ENCODE results near the gene PGAP6.

PGAP6 gene

GRCh38 chr16:411576-412265 is 29.9 kb upstream of the PGAP6 start:
- H3K27me3 Mint-ChIP-seq, result no peaks in the 10 kb centered on the region
- DNase-seq (ENCODE audit: low spot score in 2 of 2) (no peak), ATAC-seq (ENCODE audit: low read depth) (no peak)
- H3K9me3 Mint-ChIP-seq, result no peaks in the 10 kb centered on the region
- no peaks in the 10 kb centered on the region for H3K4me1 Mint-ChIP-seq
- no peak overlapping the region for H3K4me3 Mint-ChIP-seq
- H3K36me3 Mint-ChIP-seq, result no peaks in the 10 kb centered on the region
- H3K27ac Mint-ChIP-seq, result no peak overlapping the region

- Mint-ChIP-seq H3K4me3 (no peak overlapping the region), H3K9me3 (no peaks in the 10 kb centered on the region), H3K27me3 (no peaks in the 10 kb centered on the region), H3K4me1 (no peaks in the 10 kb centered on the region), H3K27ac (no peak overlapping the region), H3K36me3 (no peaks in the 10 kb centered on the region)
- DNase-seq (ENCODE audit: low spot score in 2 of 2) (no peak), ATAC-seq (ENCODE audit: low read depth) (no peak)
These were observed 28.9 kb upstream of the PGAP6 start for GRCh38 chr16:410516-411178.

- DNase-seq (ENCODE audit: low spot score in 2 of 2), result no peak
- no peaks in the 10 kb centered on the region for H3K9me3 Mint-ChIP-seq
- no peak for ATAC-seq (ENCODE audit: low read depth)
- no peak overlapping the region for H3K27ac Mint-ChIP-seq
- H3K4me1 Mint-ChIP-seq, result no peaks in the 10 kb centered on the region
- H3K27me3 Mint-ChIP-seq, result no peaks in the 10 kb centered on the region
- H3K36me3 Mint-ChIP-seq, result no peaks in the 10 kb centered on the region
- no peak overlapping the region for H3K4me3 Mint-ChIP-seq
These were observed 25.5 kb upstream of the PGAP6 start for GRCh38 chr16:407253-407652.

- no peaks in the 10 kb centered on the region for H3K27me3 Mint-ChIP-seq
- H3K36me3 Mint-ChIP-seq, result no peaks in the 10 kb centered on the region
- no peak for DNase-seq (ENCODE audit: low spot score in 2 of 2)
- no peak overlapping the region for H3K4me3 Mint-ChIP-seq
- H3K4me1 Mint-ChIP-seq, result no peaks in the 10 kb centered on the region
- H3K9me3 Mint-ChIP-seq, result no peaks in the 10 kb centered on the region
- H3K27ac Mint-ChIP-seq, result no peak overlapping the region
- no peak for ATAC-seq (ENCODE audit: low read depth)
These were observed 24.0 kb upstream of the PGAP6 start for GRCh38 chr16:405548-406506.

- DNase-seq (ENCODE audit: low spot score in 2 of 2) (no peak), ATAC-seq (ENCODE audit: low read depth) (no peak)
- no peak overlapping the region for H3K4me3 Mint-ChIP-seq
- no peaks in the 10 kb centered on the region for H3K27me3 Mint-ChIP-seq
- peaks cover 6% of the 10 kb centered on the region for H3K4me1 Mint-ChIP-seq
- H3K9me3 Mint-ChIP-seq, result no peaks in the 10 kb centered on the region
- no peaks in the 10 kb centered on the region for H3K36me3 Mint-ChIP-seq
- no peak overlapping the region for H3K27ac Mint-ChIP-seq
These were observed 23.3 kb upstream of the PGAP6 start for GRCh38 chr16:404971-405486.

GRCh38 chr16:401468-402348 is 19.9 kb upstream of the PGAP6 start, which contains the start of gene DECR2:
Gene DECR2, plus strand, starts transcription at chr16:401885. Its CDS starts 79 bp downstream, at chr16:401964.
- Mint-ChIP-seq H3K4me3 (peak within 1 kb of the TSS; percentile 97), H3K4me1 (peaks cover 14% of the 10 kb centered on the region), H3K27me3 (no peaks in the 10 kb centered on the region), H3K9me3 (no peaks in the 10 kb centered on the region), H3K36me3 (no peaks in the 10 kb centered on the region), H3K27ac (peak within 1 kb of the TSS; percentile 93)
- peak; percentile 91 to 93 for DNase-seq (ENCODE audit: low spot score in 2 of 2)
- peak; percentile 71 for ATAC-seq (ENCODE audit: low read depth)

- DNase-seq (ENCODE audit: low spot score in 2 of 2), result peak in 1 of 2 donors; percentile 40
- Mint-ChIP-seq H3K4me3 (peak overlapping the region; percentile 97), H3K4me1 (peaks cover 22% of the 10 kb centered on the region), H3K27ac (peak overlapping the region; percentile 93), H3K36me3 (no peaks in the 10 kb centered on the region), H3K27me3 (no peaks in the 10 kb centered on the region), H3K9me3 (no peaks in the 10 kb centered on the region)
- peak; percentile 9 for ATAC-seq (ENCODE audit: low read depth)
These were observed 18.3 kb upstream of the PGAP6 start for GRCh38 chr16:400061-400591.

- Mint-ChIP-seq H3K27ac (peak overlapping the region; percentile 93), H3K9me3 (no peaks in the 10 kb centered on the region), H3K36me3 (no peaks in the 10 kb centered on the region), H3K4me1 (peaks cover 22% of the 10 kb centered on the region), H3K27me3 (no peaks in the 10 kb centered on the region), H3K4me3 (peak overlapping the region; percentile 32)
- ATAC-seq (ENCODE audit: low read depth) (no peak), DNase-seq (ENCODE audit: low spot score in 2 of 2) (no peak)
These were observed 17.7 kb upstream of the PGAP6 start for GRCh38 chr16:399340-400019.

DNA sequence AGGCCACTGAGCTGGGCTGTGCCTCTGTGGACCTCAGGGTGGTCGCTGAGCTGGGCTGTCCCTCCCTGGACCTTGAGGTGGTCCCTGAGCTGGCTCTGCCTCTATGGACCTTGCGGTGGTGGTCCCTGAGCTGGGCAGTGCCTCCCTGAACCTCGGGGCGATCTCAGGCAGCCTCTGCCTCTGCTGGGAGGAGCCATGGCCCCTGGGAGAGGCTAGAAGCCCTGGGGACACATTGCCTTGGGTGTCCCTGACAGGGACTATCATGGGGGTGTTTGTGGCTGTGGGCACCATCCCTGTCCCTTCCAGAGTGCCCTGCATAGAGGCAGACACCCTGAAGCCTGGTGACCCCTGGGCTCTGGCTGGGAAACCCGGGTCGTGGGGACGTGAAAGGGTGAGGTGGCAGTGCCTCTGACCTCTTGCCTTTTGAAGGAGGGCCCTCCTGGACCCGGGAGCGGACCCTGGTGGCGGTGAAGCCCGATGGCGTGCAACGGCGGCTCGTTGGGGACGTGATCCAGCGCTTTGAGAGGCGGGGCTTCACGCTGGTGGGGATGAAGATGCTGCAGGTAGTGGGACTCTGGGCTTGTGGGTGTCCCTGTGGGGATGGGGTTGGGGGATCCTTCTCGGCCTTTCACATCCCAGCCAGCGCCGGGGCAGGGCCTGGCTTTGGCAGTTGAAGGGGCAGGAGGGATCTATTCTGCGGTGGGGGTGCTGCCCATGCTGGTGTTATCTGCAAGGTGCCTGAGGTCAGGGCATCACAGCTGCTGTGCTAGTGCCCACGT is 17.0 kb upstream of the PGAP6 start:
- Mint-ChIP-seq H3K27me3 (no peaks in the 10 kb centered on the region), H3K4me3 (peak overlapping the region; percentile 79), H3K4me1 (peaks cover 22% of the 10 kb centered on the region), H3K27ac (peak overlapping the region; percentile 72), H3K9me3 (no peaks in the 10 kb centered on the region), H3K36me3 (no peaks in the 10 kb centered on the region)
- ATAC-seq (ENCODE audit: low read depth), result no peak
- no peak for DNase-seq (ENCODE audit: low spot score in 2 of 2)

- no peaks in the 10 kb centered on the region for H3K27me3 Mint-ChIP-seq
- peak overlapping the region; percentile 79 for H3K4me3 Mint-ChIP-seq
- H3K27ac Mint-ChIP-seq, result peak overlapping the region; percentile 72
- H3K36me3 Mint-ChIP-seq, result no peaks in the 10 kb centered on the region
- no peaks in the 10 kb centered on the region for H3K9me3 Mint-ChIP-seq
- peaks cover 22% of the 10 kb centered on the region for H3K4me1 Mint-ChIP-seq
- DNase-seq (ENCODE audit: low spot score in 2 of 2) (peak; percentile 41 to 48), ATAC-seq (ENCODE audit: low read depth) (peak; percentile 10)
These were observed 16.1 kb upstream of the PGAP6 start for GRCh38 chr16:397736-398332.

- no peaks in the 10 kb centered on the region for H3K27me3 Mint-ChIP-seq
- peak within 1 kb of the TSS; percentile 93 for H3K4me3 Mint-ChIP-seq
- no peaks in the 10 kb centered on the region for H3K36me3 Mint-ChIP-seq
- ATAC-seq (ENCODE audit: low read depth) (peak; percentile 5), DNase-seq (ENCODE audit: low spot score in 2 of 2) (peak in 1 of 2 donors; percentile 42)
- peak within 1 kb of the TSS; percentile 72 for H3K27ac Mint-ChIP-seq
- H3K9me3 Mint-ChIP-seq, result no peaks in the 10 kb centered on the region
- H3K4me1 Mint-ChIP-seq, result peaks cover 22% of the 10 kb centered on the region
These were observed 15.4 kb upstream of the PGAP6 start, which contains the start of gene NME4 for GRCh38 chr16:397135-397661. Gene NME4, plus strand, starts transcription at chr16:397199. Its CDS starts 24 bp downstream, at chr16:397223.
